Adrenal gland (tissue), 12 donors: Measurements from ENCODE around the gene SUN5. TPM values are rescaled to one million over a fixed set of nuclear protein-coding genes. Genes with fewer than 3 reads are reported as not detected.

ENCODE experiments used
- DNase-seq, 7 donors: peaks; one replicate each; pipeline ENCODE4 v3.0.0-alpha.2; 2019 to 2020
- H3K27ac ChIP-seq, 5 donors: fragments of 200-600 bp; sonication (generic) in 4 of 5; 1 replicate in 3 of 5; 2 replicates in 2 of 5; pipeline versions ENCODE4 v1.5.1 to v1.8.0; 2016 to 2020; ENCODE audit warnings: mild to moderate bottlenecking in 1 of 5
- H3K27me3 ChIP-seq: fragments of 200-600 bp; 2 replicates; pipeline ENCODE4 v1.8.0; 2021
- H3K36me3 ChIP-seq, 2 donors: fragments of 200-600 bp; replicated peaks in 1 of 2; 1 replicate in 1 of 2; 2 replicates in 1 of 2; pipeline versions ENCODE4 v1.5.1 to v1.8.0; 2018 to 2022
- H3K4me1 ChIP-seq, 2 donors: fragments of 200-600 bp; replicated peaks in 1 of 2; 1 replicate in 1 of 2; 2 replicates in 1 of 2; pipeline versions ENCODE4 v1.5.1 to v1.8.0; 2018 to 2021
- H3K4me3 ChIP-seq, 4 donors: fragments of 200-600 bp; sonication (generic) in 3 of 4; one replicate each; pipeline ENCODE4 v1.5.1; 2016 to 2018
- H3K9me3 ChIP-seq, 3 donors: fragments of 200-600 bp; sonication (generic) in 1 of 3; replicated peaks in 1 of 3; 1 replicate in 2 of 3; 2 replicates in 1 of 3; pipeline versions ENCODE4 v1.5.1 to v1.8.0; 2016 to 2021
- POLR2A ChIP-seq, 2 donors: fragments of 450-650 bp; IDR thresholded peaks; one replicate each; pipeline ENCODE4 v1.6.1; 2017; ENCODE audit warnings: antibody characterized with exemption in 2 of 2, mild to moderate bottlenecking in 2 of 2, moderate library complexity in 1 of 2
- WGBS, 4 donors: extraction: QIAGEN DNeasy Blood & Tissue Kit in 2 of 4; methylation state at CpG; one replicate each; pipeline versions ENCODE4 v1.1.5 to v1.1.7; 2013 to 2017; 5-methylcytosine and 5-hydroxymethylcytosine counted together
- intact Hi-C, 2 donors: fragments of 100-400 bp; cut with DNase I; formaldehyde crosslinking; loops; one replicate each; pipeline versions ENCODE4 v1.14.1 to v1.15.0; 2022 to 2023
- polyA plus RNA-seq, 3 donors: library from polyadenylated mRNA; stranded (reverse); fragments of 200-250 nt in 2 of 3; fragments of 350-450 nt in 1 of 3; fragmentation: Illumina TruSeq in 1 of 3; extraction: RNeasy Lipid Tissue Mini Kit (QIAGEN cat#74804) in 1 of 3; gene quantifications; one replicate each; pipeline ENCODE4 v1.2.3, GENCODE V29; 2013 to 2014
- total RNA-seq, 9 donors: library from RNA; depleted of rRNA in 4 of 9; stranded (reverse); fragments of >200 nt in 4 of 9; fragments of 120-200 nt in 1 of 9; fragmentation: NEBNext Ultra II Directional in 1 of 9; extraction: Animal tissue kit (Norgen Biotek cat#: 25700) in 1 of 9; gene quantifications; one replicate each; pipeline versions ENCODE4 v1.1.0 to v1.2.4, GENCODE V29; 2013 to 2023
- TF ChIP-seq, protein P1 (sequence below), 6 experiments: fragments of 450-650 bp in 4 of 6; fragments of 200-600 bp in 2 of 6; sonication (generic) in 1 of 6; IDR thresholded peaks; 1 replicate in 5 of 6; 2 replicates in 1 of 6; pipeline versions ENCODE4 v1.5.1 to v1.8.0; 2016 to 2021; ENCODE audit warnings: antibody characterized with exemption in 6 of 6, mild to moderate bottlenecking in 2 of 6, moderate library complexity in 1 of 6
- donor health status: healthy with polysubstance abuse.
- donor health status: Bipolar disorder and iron deficiency.
- donor health status: DM: yes; HTN: yes; CAD: no.
- donor health status: DM: no; HTN: no; CAD: no.
- donor health status: DM: no; HTN: no; CAD: no.
- donor health status: DM: yes; HTN: yes; CAD: no.

SUN5 gene
- total and polyA plus RNA-seq, 12 donors: not detected

DNA sequence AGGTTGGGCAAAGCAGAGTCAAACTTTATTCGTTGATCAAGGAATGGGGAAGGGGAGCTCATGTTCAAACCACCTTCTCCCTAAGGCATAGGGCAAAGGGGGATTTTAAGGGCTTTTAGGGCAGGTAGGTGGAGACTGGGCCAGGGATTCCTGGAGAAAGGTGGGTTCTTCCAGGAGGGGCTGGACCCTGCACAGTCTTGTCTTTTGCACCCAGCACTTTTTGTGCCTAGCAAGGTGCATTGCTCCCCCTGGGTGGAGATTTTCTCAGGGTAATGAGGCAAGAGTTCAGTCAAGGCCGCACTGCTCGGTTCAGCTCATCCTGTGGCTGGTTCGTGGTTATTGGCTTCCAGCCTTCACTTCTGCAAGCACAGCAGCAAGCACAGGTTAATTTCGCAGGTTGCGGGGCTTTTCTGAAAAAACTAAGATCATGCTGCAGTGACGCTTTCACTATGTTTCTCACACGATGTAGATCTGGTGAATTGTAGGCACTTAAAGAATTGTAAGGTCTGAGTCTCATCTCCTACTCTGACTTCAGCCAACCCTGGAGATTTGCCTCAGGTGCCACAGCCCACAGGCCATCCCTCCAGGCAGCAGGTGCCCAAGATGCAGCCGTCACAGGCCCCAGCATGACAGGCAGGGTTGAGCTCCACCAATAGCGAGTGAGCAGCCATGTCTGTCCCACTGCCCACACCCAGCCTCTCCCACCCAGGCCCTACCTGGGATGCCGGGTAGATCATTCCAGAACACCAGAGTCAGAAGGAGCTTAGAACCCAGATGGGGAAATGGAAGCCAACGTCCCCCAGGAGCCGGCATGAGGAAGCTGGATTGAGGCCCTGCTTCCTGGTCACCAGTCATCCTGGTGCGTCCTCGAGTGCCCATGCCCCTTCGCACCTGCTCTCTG, 37.1 kb downstream of the SUN5 start:
- Histone ChIP-seq H3K36me3 (no peaks in the 10 kb centered on the region), H3K4me3 (no peak overlapping the region), H3K27me3 (no peaks in the 10 kb centered on the region), H3K27ac (no peak overlapping the region), H3K4me1 (no peaks in the 10 kb centered on the region), H3K9me3 (no peaks in the 10 kb centered on the region)
- WGBS, 4 donors: 67 to 70% (median 69%) methylated on average over 8 to 16 of the region's 16 CpGs
- DNase-seq: peak in 1 of 7 donors; percentile 47
- intact Hi-C loops: no loop called here
- TF ChIP-seq, protein P1, sequence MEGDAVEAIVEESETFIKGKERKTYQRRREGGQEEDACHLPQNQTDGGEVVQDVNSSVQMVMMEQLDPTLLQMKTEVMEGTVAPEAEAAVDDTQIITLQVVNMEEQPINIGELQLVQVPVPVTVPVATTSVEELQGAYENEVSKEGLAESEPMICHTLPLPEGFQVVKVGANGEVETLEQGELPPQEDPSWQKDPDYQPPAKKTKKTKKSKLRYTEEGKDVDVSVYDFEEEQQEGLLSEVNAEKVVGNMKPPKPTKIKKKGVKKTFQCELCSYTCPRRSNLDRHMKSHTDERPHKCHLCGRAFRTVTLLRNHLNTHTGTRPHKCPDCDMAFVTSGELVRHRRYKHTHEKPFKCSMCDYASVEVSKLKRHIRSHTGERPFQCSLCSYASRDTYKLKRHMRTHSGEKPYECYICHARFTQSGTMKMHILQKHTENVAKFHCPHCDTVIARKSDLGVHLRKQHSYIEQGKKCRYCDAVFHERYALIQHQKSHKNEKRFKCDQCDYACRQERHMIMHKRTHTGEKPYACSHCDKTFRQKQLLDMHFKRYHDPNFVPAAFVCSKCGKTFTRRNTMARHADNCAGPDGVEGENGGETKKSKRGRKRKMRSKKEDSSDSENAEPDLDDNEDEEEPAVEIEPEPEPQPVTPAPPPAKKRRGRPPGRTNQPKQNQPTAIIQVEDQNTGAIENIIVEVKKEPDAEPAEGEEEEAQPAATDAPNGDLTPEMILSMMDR (IDR thresholded peaks at IDR 0.05): no peak
- TF ChIP-seq POLR2A (IDR thresholded peaks at IDR 0.05): no peak

DNA sequence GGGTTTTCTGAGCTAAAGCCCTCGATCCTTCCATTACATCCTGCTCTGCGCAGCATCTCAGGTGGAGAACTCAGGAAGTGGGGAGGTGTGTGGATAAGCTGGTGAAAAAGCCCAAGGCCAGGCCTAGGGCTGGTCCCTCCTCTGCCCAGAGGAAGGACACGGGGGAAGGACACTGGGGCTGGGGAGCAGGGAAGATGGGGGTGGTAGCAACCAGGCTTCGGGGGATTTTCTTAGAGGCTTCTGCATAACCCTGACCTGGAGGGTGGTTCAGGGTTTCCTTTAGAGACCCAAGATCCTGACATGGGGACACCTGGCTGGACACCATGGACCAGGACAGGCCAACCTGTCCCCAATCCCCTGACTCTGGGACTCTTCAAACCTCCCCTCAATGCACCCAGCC, 37.9 kb downstream of the SUN5 start:
- no peaks in the 10 kb centered on the region for H3K4me1 ChIP-seq
- DNase-seq: peak in 1 of 7 donors; percentile 11
- no peak overlapping the region for H3K4me3 ChIP-seq
- no peaks in the 10 kb centered on the region for H3K36me3 ChIP-seq
- no peaks in the 10 kb centered on the region for H3K9me3 ChIP-seq
- TF ChIP-seq POLR2A (IDR thresholded peaks at IDR 0.05): no peak
- TF ChIP-seq, protein P1 (IDR thresholded peaks at IDR 0.05): no peak
- intact Hi-C loops: no loop called here
- H3K27ac ChIP-seq: no peak overlapping the region
- 68 to 85% (median 73%) methylated on average over 4 of the region's 4 CpGs for WGBS, 4 donors
- no peaks in the 10 kb centered on the region for H3K27me3 ChIP-seq

DNA sequence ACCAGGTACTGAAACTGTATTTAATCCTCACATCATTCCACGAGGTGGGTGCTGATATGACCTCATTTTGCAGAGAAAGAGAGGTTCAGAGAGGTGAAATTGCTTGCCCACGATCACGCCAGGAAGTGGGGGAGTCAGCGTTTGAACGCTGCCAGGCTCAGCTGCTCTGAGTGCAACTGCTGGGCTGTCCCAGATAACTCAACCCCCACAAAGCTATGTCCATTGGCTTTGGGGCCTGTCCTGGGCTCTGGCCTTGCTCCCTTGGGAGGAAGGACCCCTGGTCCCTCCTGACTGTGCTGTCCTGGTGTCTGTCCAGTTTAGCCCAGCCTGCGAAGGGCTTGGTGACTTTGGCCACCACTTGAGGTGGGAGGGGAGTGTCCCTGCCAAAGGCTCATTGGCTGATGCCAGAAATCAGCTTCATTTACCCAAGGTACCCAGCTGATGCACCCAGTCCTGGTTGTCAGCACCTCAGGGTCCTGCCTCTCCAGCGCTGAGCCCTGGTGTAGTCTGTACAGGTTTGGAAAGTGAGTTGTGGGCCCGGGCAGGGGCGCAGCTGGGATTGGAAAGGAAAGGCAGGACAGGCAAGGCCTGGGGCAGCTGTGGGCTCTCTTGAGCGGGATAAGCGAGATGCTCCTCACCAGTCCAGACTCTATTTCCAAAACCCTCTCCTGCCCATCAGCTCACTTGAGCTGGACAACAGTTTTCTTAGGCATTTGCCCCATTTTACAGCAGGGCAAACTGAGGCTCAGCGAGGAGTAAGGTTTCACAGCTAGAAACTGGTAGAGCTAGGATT, 38.5 kb downstream of the SUN5 start:
- DNase-seq: peak in 1 of 7 donors; percentile 35
- no peaks in the 10 kb centered on the region for H3K4me1 ChIP-seq
- H3K27me3 ChIP-seq: no peaks in the 10 kb centered on the region
- intact Hi-C loops: no loop called here
- H3K4me3 ChIP-seq: no peak overlapping the region
- H3K36me3 ChIP-seq: no peaks in the 10 kb centered on the region
- H3K9me3 ChIP-seq: no peaks in the 10 kb centered on the region
- WGBS, 4 donors: 73 to 80% (median 77%) methylated on average over 10 to 12 of the region's 12 CpGs
- no peak overlapping the region for H3K27ac ChIP-seq
- TF ChIP-seq, protein P1 (IDR thresholded peaks at IDR 0.05): no peak
- TF ChIP-seq POLR2A (IDR thresholded peaks at IDR 0.05): no peak

DNA sequence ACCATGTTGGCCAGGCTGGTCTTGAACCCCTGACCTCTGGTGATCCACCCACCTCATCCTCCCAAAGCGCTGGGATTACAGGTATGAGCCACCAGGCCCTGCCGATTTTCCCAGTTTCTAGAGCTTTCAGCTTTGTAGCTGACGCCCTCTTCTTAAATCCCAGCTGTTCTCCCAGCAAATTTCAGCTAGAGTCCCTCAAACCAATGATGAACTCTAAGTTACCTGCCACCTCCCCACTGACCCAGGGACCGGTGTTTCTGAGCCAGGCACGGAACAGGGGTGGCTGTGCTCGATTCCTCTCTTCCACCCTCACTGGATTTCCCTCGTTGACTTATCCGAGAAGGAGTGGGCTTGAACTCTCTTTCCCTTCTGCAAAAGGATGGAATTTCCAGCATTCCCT, 39.1 kb downstream of the SUN5 start:
- TF ChIP-seq, protein P1 (IDR thresholded peaks at IDR 0.05): no peak
- TF ChIP-seq POLR2A (IDR thresholded peaks at IDR 0.05): no peak
- Histone ChIP-seq H3K27ac (no peak overlapping the region), H3K36me3 (no peaks in the 10 kb centered on the region), H3K27me3 (no peaks in the 10 kb centered on the region), H3K4me1 (no peaks in the 10 kb centered on the region), H3K4me3 (no peak overlapping the region), H3K9me3 (no peaks in the 10 kb centered on the region)
- 65 to 88% (median 78%) methylated on average over 8 of the region's 8 CpGs for WGBS, 4 donors
- peak in 1 of 7 donors; percentile 11 for DNase-seq
- intact Hi-C loops: no loop called here
